NT2/D1 (cell line): Measurements from ENCODE around the gene VEPH1.

Experiments
- YY1 ChIP-seq: IDR thresholded peaks from 2 replicates; pipeline ENCODE4 v1.6.1; 2011; ENCODE audit not compliant: insufficient read length, insufficient read depth
- ZNF274 ChIP-seq: IDR thresholded peaks from 2 replicates; pipeline ENCODE4 v1.6.1; 2011; ENCODE audit warnings: mild to moderate bottlenecking, low read depth, low read length

DNA sequence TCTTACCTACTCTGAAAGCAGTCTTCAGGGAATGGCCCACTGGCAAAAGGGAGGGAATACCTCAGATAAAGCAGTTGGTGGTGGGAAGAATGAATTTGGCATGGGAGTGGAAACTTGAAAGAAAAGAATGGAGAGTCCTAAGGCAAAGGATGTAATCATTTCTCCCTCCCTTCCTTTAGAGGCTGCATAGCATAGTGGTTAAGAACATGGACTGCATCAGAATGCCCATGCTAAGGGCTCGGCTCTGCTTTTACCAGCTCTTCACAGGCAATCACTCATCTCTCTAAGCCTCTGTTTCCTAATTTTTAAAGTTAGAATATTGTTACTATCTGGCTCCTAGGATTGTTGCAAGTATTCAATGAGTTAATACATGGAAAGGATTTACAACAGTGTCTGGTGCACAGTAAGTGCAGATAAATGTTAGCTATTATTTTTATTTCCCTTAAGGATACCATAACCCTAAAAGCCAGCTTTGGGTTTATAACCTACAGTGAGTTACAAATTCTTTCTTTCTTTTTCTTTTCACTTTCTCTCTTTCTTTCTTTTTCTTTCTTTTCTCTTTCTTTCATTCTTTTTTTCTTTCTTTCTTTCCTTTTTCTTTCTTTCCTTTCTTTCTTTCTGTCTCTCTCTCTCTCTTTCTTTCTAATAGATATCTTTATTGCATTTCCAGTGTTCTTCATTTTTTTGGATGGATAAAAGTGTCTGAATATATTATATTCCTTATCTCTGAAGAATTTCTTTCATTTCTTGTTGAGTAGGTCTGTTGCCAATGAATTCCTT is 23.6 kb downstream of the VEPH1 start:
- no peak for TF ChIP-seq YY1
- no peak for TF ChIP-seq ZNF274
